ENCODE results near the gene TNFRSF1B. TPM values are rescaled to one million over a fixed set of nuclear protein-coding genes. Genes with fewer than 3 reads are reported as not detected.

Gene TNFRSF1B
- total and polyA plus RNA-seq, 9 of the 15 experiments (the other 6 are each of a cell fraction or from before 2014, with no cell fraction given) = 8.8 to 91.3 (median 36.0) TPM

DNA sequence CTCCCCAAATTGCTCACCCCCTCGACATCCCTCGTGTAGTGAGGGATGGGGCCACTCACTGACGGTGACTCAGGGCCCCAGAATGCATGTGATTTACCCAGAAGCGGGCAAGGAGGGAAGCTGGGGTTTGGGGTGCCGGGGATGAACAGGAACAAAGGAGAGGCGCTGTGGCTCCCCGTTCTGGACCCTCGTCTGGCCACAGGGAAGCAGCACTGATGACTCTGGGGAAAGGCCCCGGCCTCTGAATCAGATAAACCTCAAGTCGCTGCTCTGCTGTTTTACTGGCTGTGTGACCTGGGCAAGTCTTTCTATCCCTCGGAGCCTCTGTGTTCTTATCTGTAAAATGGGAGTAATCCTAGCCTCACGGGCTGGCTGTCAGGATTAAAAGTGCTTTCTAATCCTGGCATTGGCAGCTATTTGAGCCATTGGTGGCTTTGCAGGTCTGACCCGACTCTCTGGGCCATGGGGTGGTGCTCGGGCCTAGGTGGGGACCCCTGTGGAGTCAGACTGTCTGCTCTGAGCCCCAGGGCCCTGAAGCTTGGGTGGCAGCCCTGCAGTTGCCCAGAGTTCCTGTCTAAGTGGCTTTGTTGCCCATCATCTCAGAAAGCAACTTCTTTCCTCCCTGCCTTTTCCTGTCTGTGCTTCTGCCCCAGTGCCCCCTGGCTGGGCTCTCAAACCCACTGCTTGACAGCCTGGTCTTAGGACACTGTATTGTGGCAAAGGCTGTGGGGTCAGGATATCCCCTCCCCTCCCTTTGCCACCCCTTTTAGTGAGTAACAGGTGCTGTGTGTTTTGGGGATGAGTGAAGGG is 5.5 kb downstream of the TNFRSF1B start (continued):
- TF ChIP-seq BACH1 (tag; IDR thresholded peaks at IDR 0.05) (no peak), RBM22 (IDR thresholded peaks at IDR 0.05; ENCODE audit: low read depth, low read length, poor library complexity, severe bottlenecking) (no peak), RCOR1 (IDR thresholded peaks at IDR 0.05; ENCODE audit: borderline replicate concordance in 1 of 2, low read depth in 2 of 2, low read length in 2 of 2) (peak in 1 of 2 experiments; percentile 84; a peak in 2 of 4 replicates), ELF1 (tag; IDR thresholded peaks at IDR 0.05) (no peak), ZZZ3 (IDR thresholded peaks at IDR 0.05) (no peak), BCOR (IDR thresholded peaks at IDR 0.05) (peak; percentile 95), HNRNPUL1 (IDR thresholded peaks at IDR 0.05; ENCODE audit: low read length) (no peak), EGR1 (conservative IDR thresholded peaks at IDR 0.05) (no peak)

DNA sequence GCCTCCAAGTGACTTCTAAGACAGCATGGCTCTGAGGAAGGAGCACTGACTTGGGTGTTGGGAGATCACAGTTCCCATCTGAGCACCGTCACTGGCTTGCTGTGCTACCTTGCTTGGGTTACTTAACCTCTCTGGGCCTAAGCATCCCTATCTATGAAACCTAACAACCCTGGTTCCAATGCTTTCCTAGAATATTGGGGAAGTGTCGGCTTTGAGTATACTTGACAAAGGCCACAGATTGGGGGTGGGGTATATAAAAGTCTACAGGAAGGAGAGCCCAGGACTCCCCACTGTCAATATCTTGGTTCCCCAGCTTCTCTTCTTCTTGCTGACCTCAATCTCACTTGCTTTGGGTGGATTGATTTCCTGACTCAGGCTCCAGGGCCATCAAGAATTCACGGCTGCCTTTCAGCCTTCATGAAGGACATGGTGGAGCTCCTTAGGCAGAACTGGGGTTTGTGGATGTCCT is 6.3 kb downstream of the TNFRSF1B start:
- H3K79me2 ChIP-seq (ENCODE audit: control insufficient read depth, insufficient read depth, low read length) = peaks cover 79% of the 10 kb centered on the region
- no peak for ATAC-seq
- H4K20me1 ChIP-seq (replicated peaks; ENCODE audit: control insufficient read depth, insufficient read depth, low read length) = peaks cover 34% of the 10 kb centered on the region
- ChIA-PET POLR2A (interaction anchor here (0.7 to 1.8 kb wide), 4 partner anchors 9 to 17 kb away, joined by 3 to 7 read pairs (median 3); no protein-coding TSS in a partner anchor), CTCF (ENCODE audit: low intra/inter-chr PET ratio) (no interaction called here)
- peak; percentile 57 for FAIRE-seq
- DNase-seq (ENCODE audit: extremely low read depth in 1 of 4, low spot score in 3 of 4) = peak in 1 of 4 experiments; percentile 32
- BruUV-seq (replicated peaks) = no TSS peak
- peaks cover 5% of the 10 kb centered on the region for H3K9me1 ChIP-seq (ENCODE audit: control insufficient read depth, insufficient read depth, low read length)
- H3K27ac ChIP-seq (ENCODE audit: extremely low read depth, low read depth, low read length) = no peak overlapping the region; the same call in 2 of the 3 replicates
- H3K4me2 ChIP-seq (ENCODE audit: insufficient read depth, low read length) = peak overlapping the region; percentile 15; the same call in 1 of the 2 replicates
- no peaks in the 10 kb centered on the region for H3K27me3 ChIP-seq (ENCODE audit: control insufficient read depth in 2 of 2, insufficient read depth in 2 of 2, low read length in 2 of 2)
- H3K36me3 ChIP-seq (ENCODE audit: control insufficient read depth, insufficient read depth, low read length) = peaks cover 28% of the 10 kb centered on the region; the same call in 2 of the 3 replicates
- intact Hi-C loops (cut with micrococcal nuclease) = no loop called here
- 28% methylated on average over 3 of the region's 3 CpGs for WGBS (ENCODE audit: insufficient coverage, low coverage, missing lambda C conversion rate)
- H3K9ac ChIP-seq (ENCODE audit: insufficient read depth in 1 of 2, low read depth in 2 of 2, low read length in 2 of 2) = peak overlapping the region in 1 of 2 experiments; percentile 73; a peak in 1 of 4 replicates
- H3K4me1 ChIP-seq (replicated peaks in 1 of 2; ENCODE audit: control insufficient read depth in 2 of 2, insufficient read depth in 2 of 2, low read length in 2 of 2) = peaks cover 44 to 48% of the 10 kb centered on the region in 2 experiments
- in situ Hi-C loops (cut with MboI) = no loop called here
- no peak overlapping the region for H2AFZ ChIP-seq (ENCODE audit: low read depth, low read length)
- no peaks in the 10 kb centered on the region for H3K9me3 ChIP-seq (replicated peaks; ENCODE audit: control insufficient read depth, insufficient read depth, low read depth, low read length)
- H3K4me3 ChIP-seq = no peak overlapping the region
- TF ChIP-seq CEBPG (CRISPR knock-in tag; IDR thresholded peaks at IDR 0.05) (no peak), CEBPG (tag; conservative IDR thresholded peaks at IDR 0.05 in 1 of 2, IDR thresholded peaks at IDR 0.05 in 1 of 2) (no peak), NR1H2 (CRISPR knock-in tag; IDR thresholded peaks at IDR 0.05) (no peak), PRPF4 (IDR thresholded peaks at IDR 0.05; ENCODE audit: insufficient read depth, low read depth, low read length, poor library complexity, severe bottlenecking) (no peak), BCOR (IDR thresholded peaks at IDR 0.05) (peak; percentile 99), SPI1 (IDR thresholded peaks at IDR 0.05; ENCODE audit: borderline replicate concordance, low read depth, low read length) (no peak), ZSCAN32 (CRISPR knock-in tag; IDR thresholded peaks at IDR 0.05) (no peak), TAF9B (IDR thresholded peaks at IDR 0.05; ENCODE audit: partially characterized antibody) (no peak), ILF3 (IDR thresholded peaks at IDR 0.05; ENCODE audit: borderline replicate concordance) (no peak), HNRNPK (IDR thresholded peaks at IDR 0.05; ENCODE audit: low read depth, low read length, poor library complexity, severe bottlenecking) (no peak), ZFP1 (CRISPR knock-in tag; IDR thresholded peaks at IDR 0.05) (no peak), ZFP36 (IDR thresholded peaks at IDR 0.05; ENCODE audit: low read depth, low read length, partially characterized antibody) (peak; percentile 95), CHCHD3 (CRISPR knock-in tag; IDR thresholded peaks at IDR 0.05) (no peak)
- TF ChIP-seq, protein P1, sequence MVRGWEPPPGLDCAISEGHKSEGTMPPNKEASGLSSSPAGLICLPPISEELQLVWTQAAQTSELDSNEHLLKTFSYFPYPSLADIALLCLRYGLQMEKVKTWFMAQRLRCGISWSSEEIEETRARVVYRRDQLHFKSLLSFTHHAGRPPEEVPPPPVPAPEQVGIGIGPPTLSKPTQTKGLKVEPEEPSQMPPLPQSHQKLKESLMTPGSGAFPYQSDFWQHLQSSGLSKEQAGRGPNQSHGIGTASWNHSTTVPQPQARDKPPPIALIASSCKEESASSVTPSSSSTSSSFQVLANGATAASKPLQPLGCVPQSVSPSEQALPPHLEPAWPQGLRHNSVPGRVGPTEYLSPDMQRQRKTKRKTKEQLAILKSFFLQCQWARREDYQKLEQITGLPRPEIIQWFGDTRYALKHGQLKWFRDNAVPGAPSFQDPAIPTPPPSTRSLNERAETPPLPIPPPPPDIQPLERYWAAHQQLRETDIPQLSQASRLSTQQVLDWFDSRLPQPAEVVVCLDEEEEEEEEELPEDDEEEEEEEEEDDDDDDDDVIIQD (CRISPR knock-in tag; IDR thresholded peaks at IDR 0.05) = no peak
